ENCODE data around the gene SH2B2. TPM values are rescaled to one million over a fixed set of nuclear protein-coding genes. Genes with fewer than 3 reads are reported as not detected.
A peak's percentile ranks its signal among the peaks of the same experiment; 100 is the strongest.

The SH2B2 gene
- total RNA-seq, 1 experiment from 2014 or later, result 8.8 TPM

- Histone ChIP-seq H3K4me3 (ENCODE audit: low read length) (no peak overlapping the region), H3K9me2 (replicated peaks; ENCODE audit: low read length) (no peaks in the 10 kb centered on the region), H3K4me1 (ENCODE audit: insufficient read depth, low read length) (peaks cover 11% of the 10 kb centered on the region), H3K79me2 (ENCODE audit: low read length) (no peaks in the 10 kb centered on the region), H2AFZ (ENCODE audit: low read length) (no peak overlapping the region), H3K27ac (ENCODE audit: low read length) (no peak overlapping the region), H4K20me1 (ENCODE audit: low read length) (no peaks in the 10 kb centered on the region), H3K4me2 (ENCODE audit: low read length) (no peak overlapping the region), H3K27me3 (ENCODE audit: low read length) (no peaks in the 10 kb centered on the region), H3F3A (ENCODE audit: low read length, unreplicated experiment) (no peaks in the 10 kb centered on the region), H3K9me3 (ENCODE audit: low read length) (no peaks in the 10 kb centered on the region), H3K9ac (ENCODE audit: low read length) (no peak overlapping the region), H3K36me3 (ENCODE audit: low read depth, low read length) (no peaks in the 10 kb centered on the region)
- BruUV-seq (replicated peaks), result no TSS peak
- CTCF ChIA-PET, result no interaction called here
- intact Hi-C loops (cut with micrococcal nuclease), result loop anchor here (5.0 kb wide), 1 partner anchor 77 kb away; no protein-coding TSS in a partner anchor
- no peak for DNase-seq
- TF ChIP-seq EZH2phosphoT487 (IDR thresholded peaks at IDR 0.05; ENCODE audit: borderline replicate concordance, low read length) (no peak), EZH2 (IDR thresholded peaks at IDR 0.05; ENCODE audit: low read length, unreplicated experiment) (no peak), CTCF (conservative IDR thresholded peaks at IDR 0.05; ENCODE audit: low read depth, low read length) (no peak)
- ATAC-seq, result no peak
- POLR2A ChIA-PET (ENCODE audit: unreplicated experiment), result no interaction called here
Observed at GRCh38 chr7:102284891-102285539, 1.7 kb upstream of the SH2B2 start.

DNA sequence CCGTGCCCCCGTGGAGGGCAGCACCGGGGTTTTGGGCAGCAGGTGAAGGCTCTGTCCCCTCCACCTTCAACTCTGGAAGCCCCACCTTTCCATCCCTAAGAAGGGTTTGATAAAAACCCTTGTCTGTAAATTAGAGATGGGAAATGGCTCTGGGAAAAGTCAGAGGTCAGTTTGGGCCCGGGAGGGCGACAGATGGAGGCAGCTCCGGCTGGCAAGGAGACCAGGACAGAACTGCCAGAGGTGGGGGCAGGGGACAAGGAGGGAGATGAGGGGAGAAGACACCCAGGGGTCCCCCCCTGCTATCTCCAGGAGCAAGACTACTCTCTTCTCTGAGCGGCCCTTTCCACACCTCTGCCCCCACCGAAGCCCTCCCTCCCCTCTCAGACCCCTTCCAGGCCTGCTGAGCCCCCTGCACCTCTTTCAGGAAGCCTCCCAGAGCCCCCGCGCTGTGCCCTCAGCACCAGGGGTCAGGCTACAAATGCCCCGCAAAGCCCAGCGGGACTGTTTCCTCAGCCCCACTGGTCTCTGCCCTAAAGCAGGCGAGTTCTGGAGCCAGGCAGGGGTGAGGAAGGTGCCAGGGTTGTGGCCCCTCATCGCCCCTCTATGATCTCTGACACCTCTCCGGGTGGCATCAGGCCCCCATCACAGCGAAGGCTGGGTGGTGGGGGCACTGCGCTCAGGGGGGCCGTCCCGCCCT is 980 bp upstream of the SH2B2 start:
- POLR2A ChIA-PET (ENCODE audit: unreplicated experiment), result no interaction called here
- intact Hi-C loops (cut with micrococcal nuclease), result loop anchor here (5.0 kb wide), 1 partner anchor 77 kb away; no protein-coding TSS in a partner anchor
- Histone ChIP-seq H3K4me2 (ENCODE audit: low read length) (peak overlapping the region; percentile 99), H3K27ac (ENCODE audit: low read length) (no peak overlapping the region), H3K79me2 (ENCODE audit: low read length) (no peaks in the 10 kb centered on the region), H3K4me1 (ENCODE audit: insufficient read depth, low read length) (peaks cover 11% of the 10 kb centered on the region), H2AFZ (ENCODE audit: low read length) (peak overlapping the region; percentile 97), H3K27me3 (ENCODE audit: low read length) (no peaks in the 10 kb centered on the region), H3K9ac (ENCODE audit: low read length) (peak overlapping the region; percentile 80; the same call in 1 of the 2 replicates), H3K9me3 (ENCODE audit: low read length) (no peaks in the 10 kb centered on the region), H3F3A (ENCODE audit: low read length, unreplicated experiment) (no peaks in the 10 kb centered on the region), H3K9me2 (replicated peaks; ENCODE audit: low read length) (no peaks in the 10 kb centered on the region), H4K20me1 (ENCODE audit: low read length) (no peaks in the 10 kb centered on the region), H3K36me3 (ENCODE audit: low read depth, low read length) (no peaks in the 10 kb centered on the region), H3K4me3 (ENCODE audit: low read length) (peak overlapping the region; percentile 84)
- no peak for DNase-seq
- CTCF ChIA-PET, result interaction anchor here (0.6 kb wide), 1 partner anchor 41 kb away, joined by 3 read pairs; no protein-coding TSS in a partner anchor
- no peak for ATAC-seq
- no peak for TF ChIP-seq CTCF (conservative IDR thresholded peaks at IDR 0.05; ENCODE audit: low read depth, low read length)
- no peak for TF ChIP-seq EZH2phosphoT487 (IDR thresholded peaks at IDR 0.05; ENCODE audit: borderline replicate concordance, low read length)
- no peak for TF ChIP-seq EZH2 (IDR thresholded peaks at IDR 0.05; ENCODE audit: low read length, unreplicated experiment)
- BruUV-seq (replicated peaks), result no TSS peak

Data from PC-3 (cell line).